PFSK-1 (cell line): ENCODE results near the gene NHSL2.

Experiments
- FOXP2 ChIP-seq: optimal IDR thresholded peaks from 2 replicates; pipeline ENCODE3; 2011; ENCODE audit warnings: borderline replicate concordance, control low read depth, inconsistent platforms; ENCODE audit not compliant: insufficient read depth; ENCODE audit errors: extremely low read length, extremely low read depth
- POLR2AphosphoS5 ChIP-seq: IDR thresholded peaks from 2 replicates; pipeline ENCODE4 v1.6.1; 2012; ENCODE audit warnings: low read depth, mild to moderate bottlenecking, control low read depth, low read length, moderate library complexity
- REST ChIP-seq, 2 experiments: IDR thresholded peaks; 2 replicates each; pipeline versions ENCODE4 v1.6.1 to v1.8.0; 2011 to 2012; ENCODE audit warnings: low read depth in 2 of 2, low read length in 2 of 2, control low read depth in 1 of 2, inconsistent platforms in 1 of 2, mild to moderate bottlenecking in 1 of 2, moderate library complexity in 1 of 2; ENCODE audit not compliant: insufficient read depth in 1 of 2
- SIN3A ChIP-seq: IDR thresholded peaks from 2 replicates; pipeline ENCODE4 v1.6.1; 2012; ENCODE audit warnings: mild to moderate bottlenecking, low read length, moderate library complexity, borderline replicate concordance; ENCODE audit not compliant: insufficient read depth
- TAF1 ChIP-seq: IDR thresholded peaks from 2 replicates; pipeline ENCODE4 v1.6.1; 2012; ENCODE audit warnings: low read length, control low read depth, borderline replicate concordance; ENCODE audit not compliant: insufficient read depth

The NHSL2 gene

DNA sequence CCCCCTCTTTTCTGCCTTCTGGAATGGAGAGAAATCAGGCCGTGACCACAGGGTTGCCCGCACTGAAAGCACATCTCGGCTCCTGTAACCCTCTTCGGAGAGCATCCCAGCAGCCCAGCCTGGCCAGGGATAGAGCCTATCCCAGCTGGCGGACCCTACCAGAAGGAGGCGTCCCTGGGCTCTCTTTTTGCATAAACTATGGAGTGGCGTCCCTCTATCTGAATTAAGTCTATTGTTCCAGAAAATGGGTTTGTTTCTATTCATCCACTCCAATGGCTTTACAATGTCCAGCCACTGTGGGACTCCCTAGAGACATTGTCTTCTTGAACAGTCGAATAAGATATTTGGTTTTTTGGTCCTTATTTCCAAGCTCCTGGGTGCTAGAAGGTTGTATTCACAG, 689 bp upstream of the NHSL2 start:
- TF ChIP-seq REST (IDR thresholded peaks at IDR 0.05; ENCODE audit: insufficient read depth in 1 of 2, low read depth in 2 of 2, low read length in 2 of 2), result no peak
- TF ChIP-seq FOXP2, result no peak
- TF ChIP-seq POLR2AphosphoS5, result no peak
- TF ChIP-seq SIN3A, result no peak
- no peak for TF ChIP-seq TAF1

DNA sequence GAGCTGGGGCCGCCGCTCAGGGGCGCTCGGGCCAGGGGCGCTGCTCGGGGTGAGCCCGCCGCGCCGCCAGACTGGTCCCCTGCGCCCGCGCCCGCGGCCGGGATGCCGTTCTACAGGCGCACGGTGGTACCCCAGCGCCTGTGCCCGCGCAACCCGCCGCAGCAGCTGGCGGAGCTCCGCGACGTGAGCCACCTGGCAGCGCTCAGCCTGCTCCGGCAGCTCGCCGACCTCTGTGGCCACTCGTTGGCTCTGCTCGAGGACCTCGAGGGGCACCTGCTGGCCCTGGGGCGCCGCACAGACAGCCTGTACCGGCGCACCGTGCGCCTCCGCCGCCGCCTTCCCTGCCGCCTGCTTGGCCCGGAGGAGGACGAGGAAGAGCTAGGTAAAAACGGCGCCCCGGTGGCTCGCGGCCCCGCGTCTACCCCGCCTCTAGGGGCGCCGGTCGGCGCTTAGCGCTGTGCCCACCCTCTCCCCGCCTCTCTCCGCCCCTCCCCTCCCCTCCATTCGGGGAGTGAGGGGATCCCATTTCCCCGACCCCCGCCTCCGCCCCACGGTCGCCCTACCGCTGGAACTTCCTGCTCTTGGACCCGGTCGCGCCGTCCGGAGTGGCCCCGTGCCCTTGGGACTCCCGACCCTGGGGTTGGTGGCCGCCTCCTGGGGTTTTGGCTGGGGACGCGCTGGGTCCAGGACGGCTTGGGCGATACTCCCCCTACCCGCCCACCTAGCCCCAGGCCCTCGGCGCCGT, 513 bp downstream of the NHSL2 start:
- TF ChIP-seq TAF1, result no peak
- no peak for TF ChIP-seq SIN3A
- TF ChIP-seq REST (IDR thresholded peaks at IDR 0.05; ENCODE audit: insufficient read depth in 1 of 2, low read depth in 2 of 2, low read length in 2 of 2), result no peak
- TF ChIP-seq FOXP2, result no peak
- TF ChIP-seq POLR2AphosphoS5, result no peak

GRCh38 chrX:71911731-71912050, 1.0 kb downstream of the NHSL2 start:
- no peak for TF ChIP-seq TAF1
- no peak for TF ChIP-seq SIN3A
- no peak for TF ChIP-seq REST (IDR thresholded peaks at IDR 0.05; ENCODE audit: insufficient read depth in 1 of 2, low read depth in 2 of 2, low read length in 2 of 2)
- no peak for TF ChIP-seq POLR2AphosphoS5
- no peak for TF ChIP-seq FOXP2

GRCh38 chrX:71912156-71912555, 1.5 kb downstream of the NHSL2 start:
- TF ChIP-seq TAF1, result no peak
- TF ChIP-seq SIN3A, result no peak
- TF ChIP-seq FOXP2, result no peak
- no peak for TF ChIP-seq REST (IDR thresholded peaks at IDR 0.05; ENCODE audit: insufficient read depth in 1 of 2, low read depth in 2 of 2, low read length in 2 of 2)
- TF ChIP-seq POLR2AphosphoS5, result no peak
